NCI-H2196 treated with DMSO at 0.1 percent for 48 hours (cell line): ENCODE results near the gene PTPN20.

Source experiments
- DNase-seq: peaks from one replicate; lab custom pipeline; 2025; ENCODE audit not compliant: unreplicated experiment; lab: John Stamatoyannopoulos, UW

PTPN20 gene

DNA sequence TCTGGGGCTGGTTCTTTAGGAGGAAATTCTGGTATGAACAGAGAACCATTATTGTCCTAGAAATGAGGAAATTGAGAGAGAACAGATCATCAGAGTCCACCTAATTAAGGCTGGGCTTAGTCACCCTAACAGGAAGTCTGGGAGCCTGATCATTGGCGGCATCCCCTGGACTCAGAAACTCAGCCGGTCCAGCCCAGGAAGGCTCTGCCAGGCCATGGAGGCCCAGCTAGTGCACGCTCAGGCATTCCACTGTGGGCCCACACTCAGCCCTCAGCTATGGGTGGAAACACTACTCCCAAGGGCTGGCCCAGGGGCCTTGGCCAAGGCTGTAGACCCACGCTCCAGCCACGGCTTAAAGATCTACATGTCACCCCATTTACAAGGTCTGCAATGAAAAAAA, 109.2 kb downstream of the PTPN20 start:
- DNase-seq: no peak

DNA sequence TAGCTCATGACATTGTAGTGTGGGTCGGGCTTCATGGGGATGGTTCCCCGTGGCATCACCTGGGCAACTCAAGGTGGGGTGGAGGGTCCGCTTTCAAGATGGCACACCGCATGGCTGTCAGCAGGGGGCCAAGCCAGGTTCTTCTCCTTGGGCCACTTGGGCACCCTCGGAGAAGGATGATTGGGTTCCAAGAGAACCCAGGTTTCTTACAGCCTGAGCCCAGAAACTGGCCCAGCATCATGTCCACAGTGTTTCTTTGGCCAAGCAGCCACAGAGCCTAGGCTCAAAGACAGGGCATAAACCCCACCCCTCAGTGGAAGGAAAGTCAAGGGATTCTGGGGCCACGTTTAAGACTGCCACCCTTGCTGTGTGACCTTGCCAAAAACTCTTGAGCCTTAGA, 110.6 kb downstream of the PTPN20 start:
- DNase-seq: no peak

DNA sequence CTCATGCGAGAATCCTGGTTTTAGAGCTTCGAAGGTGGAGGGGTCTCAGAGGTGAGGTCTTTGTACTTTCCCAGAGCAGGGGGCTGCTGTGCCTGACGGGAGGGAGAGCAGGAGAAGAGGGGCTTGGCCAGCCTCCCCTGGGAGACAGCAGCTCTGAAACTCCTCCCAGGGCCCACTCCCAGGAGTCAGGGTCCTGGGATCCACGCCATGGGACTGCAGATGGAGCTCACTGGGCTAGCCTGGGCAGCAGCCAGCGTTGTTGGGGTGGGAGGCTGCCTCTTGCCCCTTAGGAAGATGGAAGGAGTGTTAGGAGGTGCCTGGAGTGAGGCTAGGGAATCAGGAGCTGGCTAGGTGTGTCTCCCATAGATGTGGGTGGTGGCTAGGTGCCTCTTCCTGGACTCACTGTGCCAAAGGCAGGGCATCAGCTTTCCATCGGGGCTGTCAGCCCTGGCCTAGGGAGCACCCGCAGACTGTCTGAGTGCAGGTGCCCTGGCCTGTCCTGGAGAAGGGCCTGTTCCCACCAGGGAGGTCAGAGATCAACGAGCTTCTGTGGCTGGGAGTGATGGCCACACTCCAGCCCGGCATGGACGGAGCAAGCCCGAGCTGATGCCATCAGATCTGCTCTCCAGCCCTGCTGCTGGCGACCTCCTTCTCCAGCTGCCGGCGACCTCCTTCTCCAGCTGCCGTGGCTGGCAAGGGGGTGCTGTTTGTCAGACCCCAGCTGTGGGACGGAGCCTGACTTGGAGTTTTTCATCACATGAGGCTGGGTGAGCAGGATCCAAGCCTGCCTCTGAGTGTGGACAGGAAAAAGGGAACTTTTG, 111.3 kb downstream of the PTPN20 start:
- DNase-seq: no peak

DNA sequence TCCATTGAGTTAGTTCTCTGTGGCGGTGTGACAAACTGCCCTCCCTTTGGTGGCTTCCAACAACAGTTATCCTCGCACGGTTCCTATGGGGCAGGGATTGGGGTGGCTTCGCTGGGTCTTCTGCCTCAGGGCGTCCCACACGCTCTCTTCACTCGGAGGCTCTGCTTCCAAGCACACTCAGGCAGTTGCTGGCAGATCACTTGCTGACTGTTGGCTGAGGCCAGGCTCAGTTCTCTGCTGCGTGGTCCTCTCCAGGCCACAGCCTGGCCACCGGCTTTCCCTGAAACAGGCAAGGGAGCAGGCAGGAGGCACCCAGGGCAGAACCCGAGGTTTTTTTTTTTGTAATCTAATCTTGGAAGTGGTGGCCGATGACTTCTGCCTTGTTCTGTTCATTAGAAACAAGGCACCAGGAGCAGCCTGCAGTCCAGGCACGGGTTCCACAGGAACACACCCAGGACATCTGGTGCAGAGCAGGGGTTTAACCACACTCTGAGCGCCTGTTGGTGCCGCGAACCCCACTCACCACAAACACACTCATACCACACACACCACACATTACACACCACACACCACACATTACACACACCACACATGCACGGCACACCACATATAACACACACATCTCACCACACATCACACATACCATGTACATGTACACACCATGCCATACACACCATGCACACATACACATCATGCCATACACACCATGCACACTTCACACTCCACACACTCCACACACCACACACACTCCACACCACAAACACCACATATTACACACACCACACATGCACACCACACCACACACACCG, 112.2 kb downstream of the PTPN20 start:
- DNase-seq: no peak

DNA sequence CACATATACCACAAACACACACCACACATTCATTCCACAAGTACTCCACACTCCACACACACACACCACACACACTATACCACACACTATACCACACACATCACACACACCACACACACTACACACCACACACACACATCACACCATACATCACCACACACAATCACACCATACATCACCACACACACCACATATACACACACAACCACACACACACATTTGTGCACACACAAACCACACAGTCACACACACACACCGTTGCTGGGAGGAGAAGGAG, 112.8 kb downstream of the PTPN20 start:
- DNase-seq: no peak

DNA sequence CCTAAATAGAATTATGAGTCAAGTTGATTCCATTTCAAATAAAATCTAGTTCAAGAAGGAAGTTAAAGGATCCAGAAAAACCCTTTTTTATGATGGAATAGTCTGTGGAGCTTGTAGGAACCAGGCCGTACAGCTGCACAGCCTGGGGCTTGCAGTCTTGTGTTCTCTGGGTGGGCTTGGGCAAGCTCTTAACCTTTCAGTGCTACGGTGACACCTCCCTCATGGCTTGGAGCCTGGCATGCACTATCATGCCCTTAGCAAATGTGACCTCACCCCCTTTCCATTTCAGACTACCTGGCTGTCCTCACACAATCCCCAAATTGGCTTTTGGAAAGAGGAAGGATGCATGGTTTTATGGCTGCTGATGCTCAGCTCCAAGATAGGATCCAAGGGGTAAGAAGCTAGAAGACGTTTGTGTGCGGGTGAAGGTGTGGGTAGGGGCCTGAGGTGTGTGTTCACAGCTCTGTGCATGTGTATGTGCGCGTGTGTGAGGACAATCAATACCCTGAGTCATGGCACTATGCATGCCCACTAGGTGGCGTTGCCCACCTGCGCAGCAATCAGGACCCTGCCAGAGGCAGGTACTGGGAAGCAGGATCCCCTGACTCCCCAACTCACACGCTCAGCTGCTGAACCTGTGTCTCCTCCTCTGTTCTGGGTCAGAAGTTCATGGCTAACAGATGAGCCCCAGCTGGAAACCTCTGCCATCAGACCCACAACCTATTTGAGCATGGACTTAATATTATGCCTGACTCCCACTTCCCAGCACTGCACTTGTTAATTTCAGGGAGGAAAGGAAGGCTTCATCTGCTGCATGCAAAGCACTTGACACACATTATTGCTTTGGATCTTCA, 113.4 kb downstream of the PTPN20 start:
- DNase-seq: no peak

DNA sequence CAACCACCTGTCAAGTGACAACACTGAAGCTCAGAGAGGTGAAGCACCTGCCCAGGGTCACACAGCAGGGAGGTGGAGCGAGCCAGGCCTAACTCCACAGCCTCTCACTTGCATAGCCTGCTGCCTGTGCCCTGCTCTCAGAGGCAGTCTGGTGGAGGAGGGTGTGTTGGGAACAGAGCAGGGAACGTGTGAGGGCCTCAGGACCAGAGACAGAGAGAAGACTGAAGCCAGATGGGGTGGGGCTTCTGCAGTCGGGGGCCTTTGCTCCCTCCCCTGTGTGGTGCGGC, 114.0 kb downstream of the PTPN20 start:
- no peak for DNase-seq

DNA sequence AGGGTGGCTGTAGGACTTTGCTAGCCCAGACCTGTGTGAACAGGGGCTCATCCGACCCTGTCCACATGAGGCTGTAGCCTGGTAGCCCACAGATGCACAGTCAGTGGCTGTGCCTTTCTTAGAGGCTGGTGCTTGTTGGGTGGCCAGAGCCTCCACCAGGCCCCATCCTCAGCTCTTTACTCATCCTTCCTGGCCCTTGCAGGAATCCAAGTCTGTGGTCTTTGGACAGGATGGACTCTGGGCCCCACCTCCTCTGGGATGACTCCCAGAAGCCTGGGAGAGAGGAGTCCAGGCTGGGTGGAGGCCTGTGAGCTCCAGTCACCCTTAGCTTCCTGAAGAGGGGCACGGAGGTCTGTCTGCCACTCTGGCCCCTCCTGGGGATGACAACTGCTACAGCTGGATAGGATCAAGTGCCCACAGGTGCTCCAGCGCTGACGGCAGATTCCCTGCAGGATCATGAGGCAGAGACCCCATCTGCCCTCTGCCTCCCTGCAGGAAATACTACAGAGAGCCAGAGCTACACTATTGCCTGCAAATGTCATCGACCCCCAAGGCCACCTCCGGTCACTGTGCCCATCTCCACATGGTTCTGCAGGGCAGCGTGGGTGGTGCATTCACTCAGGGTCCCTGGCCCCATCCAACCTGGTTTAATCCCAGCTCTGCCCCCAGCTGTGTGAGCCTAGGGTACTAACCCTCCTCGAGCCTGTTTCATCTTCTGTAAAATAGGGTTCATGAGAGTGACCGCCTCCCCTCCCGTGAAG, 114.5 kb downstream of the PTPN20 start:
- DNase-seq: no peak

DNA sequence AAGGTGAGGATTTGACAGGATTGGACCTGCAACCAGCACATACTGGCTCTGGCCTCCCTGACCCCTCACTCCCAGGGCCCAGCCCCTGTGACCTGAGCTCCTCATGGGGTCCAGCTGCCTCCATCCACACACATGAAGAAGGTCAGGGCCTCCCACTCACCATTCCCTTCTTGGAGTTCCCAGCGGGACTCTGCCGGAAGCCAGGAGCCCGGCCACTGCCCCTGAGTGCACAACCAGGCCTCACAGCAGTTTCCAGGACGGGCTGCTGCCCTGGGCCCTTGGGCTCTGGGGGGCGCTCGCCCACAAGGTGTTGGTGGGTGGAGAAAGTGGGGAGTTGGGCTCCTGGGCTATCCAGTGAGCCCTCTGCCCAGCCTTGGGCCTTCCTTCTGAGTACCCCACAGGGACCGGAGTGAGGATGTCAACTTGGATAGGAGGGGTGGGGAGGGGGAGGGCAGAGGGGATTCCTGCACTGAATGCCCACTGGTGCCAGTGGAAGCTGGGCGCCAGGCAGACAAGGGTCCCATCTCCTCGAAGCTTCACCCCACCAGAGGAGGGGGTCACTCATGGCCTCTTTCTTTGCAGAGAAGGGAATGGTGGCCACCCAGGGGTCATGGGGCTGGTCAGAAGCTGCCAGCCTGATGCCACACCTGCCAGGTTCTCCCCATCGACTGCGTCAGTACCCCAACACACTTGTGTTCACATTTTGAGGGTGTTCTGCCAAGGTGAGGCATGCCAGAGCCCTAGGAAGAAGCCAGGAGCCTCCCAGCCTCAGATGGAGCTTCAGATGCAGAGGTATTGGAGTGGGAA, 115.3 kb downstream of the PTPN20 start:
- DNase-seq: no peak

DNA sequence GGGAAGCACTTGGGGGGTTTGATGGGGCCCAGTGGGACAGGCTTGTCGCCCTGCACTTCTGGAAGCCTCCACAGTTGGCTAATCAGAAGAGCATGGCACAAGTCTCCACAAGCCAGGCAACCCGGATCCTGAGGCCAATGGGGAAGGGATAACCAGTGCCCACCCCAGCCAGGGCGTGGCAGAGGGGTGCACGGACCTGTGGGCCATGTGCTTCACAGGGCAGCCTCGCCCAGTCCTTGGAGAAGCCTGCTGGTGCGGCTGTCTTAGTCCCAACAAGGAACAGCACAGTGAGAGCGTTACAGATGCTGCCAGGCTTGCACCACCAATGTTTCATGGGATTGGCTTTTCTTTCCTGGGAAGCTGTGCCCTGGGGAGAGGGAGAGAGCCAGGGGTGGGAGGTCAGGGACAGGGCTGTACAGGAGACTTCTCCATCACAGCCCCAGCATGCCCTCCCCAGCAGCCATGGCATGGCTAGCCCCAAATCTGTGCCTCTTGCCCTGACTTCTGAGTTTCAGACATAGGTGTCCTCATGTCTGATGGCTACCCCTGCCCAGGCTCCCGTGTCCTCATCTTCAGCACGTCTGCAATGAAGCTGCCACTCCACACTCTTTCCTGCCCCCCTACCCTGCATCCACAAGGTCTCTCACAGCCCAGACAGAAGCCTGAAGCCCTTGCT, 116.0 kb downstream of the PTPN20 start:
- DNase-seq: no peak

DNA sequence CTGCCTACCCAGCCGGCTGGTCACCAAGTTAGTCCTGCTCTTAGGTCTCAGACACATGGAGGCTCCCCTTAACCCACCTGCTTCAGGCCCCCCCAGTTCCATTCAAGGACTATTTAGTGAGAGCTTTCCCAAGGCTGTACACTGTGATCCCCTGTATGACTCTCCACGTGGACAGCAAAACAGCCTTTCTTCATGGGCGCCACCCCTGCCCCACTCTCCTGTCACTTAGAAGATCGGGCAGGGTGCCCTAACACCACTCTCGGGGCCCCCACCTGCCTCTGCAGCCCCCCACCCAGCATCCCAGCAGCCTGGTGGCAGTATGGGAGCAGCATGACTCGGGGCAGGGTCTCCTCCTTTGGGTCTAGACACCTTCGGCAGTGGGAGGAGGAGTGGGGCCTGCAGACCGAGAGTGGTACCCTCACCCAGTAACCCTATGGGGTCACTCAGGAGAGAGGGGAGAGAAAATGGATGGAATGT, 116.6 kb downstream of the PTPN20 start:
- no peak for DNase-seq

DNA sequence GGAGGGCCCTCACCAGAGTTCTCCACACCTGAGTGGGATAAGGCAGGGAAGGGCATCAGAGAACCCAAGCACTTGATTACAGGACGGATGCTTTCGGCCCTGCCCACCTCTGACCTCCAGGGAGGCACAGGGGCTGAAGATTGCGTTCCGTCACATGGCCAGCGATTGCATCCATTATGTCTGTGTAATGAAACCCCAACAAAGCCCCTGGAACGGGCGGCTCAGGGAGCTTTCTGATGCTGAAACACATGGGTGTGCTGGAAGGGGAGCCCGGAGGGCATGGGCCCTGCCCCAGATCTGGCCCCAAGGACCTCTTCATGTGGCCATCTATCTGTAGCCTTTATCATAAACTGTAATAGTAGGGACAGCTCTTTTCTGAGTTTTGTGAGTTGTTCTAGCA, 117.2 kb downstream of the PTPN20 start:
- DNase-seq: no peak

DNA sequence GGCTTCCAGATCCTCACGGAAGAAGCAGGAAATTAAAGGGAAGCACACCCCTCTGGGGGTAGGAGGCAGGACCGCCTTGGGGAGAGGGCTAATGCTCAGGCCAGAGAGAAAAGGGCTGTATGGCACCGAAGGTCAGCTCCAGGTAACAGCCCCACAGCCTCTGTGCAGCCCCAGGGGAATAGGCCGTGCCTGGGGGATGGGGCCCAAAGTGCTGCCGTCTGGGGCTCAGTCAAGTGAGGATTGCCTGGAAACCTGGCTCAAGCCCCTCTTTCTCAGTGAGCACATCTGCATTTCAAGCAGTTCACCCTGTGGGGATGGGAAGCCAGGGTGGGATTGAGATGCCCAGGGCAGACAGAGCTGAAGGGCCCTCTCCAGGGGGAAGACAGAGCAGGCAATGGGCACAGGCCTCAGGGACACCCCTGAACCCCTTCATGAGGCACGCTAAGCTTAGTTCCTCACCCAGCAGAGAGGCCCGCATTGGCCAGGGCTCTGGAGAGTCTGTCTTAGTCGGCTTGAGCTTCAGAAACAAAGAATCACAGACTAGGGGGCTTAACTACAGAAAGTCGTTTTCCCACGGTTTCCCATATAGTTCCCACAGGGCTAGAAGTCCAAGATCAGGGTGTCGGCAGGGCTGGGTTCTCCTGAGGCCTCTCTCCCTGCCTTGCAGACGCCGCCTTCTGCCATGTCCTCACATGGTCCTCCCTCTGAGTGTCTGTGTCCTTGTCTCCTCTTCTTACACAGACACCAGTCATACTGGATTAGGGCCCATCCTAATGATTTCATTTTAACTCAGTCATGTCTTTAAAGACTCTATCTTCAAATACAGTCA, 118.2 kb downstream of the PTPN20 start:
- no peak for DNase-seq

DNA sequence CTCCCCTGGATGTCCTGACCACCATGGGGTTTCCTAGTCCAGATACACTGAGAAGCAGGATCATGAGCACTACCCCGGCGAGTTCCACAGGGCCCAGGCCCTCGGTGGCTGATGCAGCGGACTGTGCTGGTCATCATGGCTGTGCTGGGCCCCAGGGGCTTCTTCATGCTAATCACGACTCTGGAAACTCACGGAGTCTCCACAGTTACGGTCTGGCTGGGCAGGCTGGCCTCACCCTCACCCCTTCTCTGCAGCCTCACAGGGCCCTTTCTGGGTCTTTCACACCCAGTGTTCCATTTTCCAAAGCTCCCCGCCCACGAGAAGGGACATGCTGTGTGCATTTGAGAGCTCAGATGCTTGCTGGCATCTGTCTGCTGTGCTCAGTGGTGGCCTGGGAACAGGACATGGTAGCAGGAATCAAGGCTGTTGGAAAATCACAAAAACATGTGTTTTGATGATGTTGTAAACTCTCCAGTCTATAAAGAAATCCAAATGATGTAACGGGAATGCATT, 119.0 kb downstream of the PTPN20 start:
- no peak for DNase-seq

DNA sequence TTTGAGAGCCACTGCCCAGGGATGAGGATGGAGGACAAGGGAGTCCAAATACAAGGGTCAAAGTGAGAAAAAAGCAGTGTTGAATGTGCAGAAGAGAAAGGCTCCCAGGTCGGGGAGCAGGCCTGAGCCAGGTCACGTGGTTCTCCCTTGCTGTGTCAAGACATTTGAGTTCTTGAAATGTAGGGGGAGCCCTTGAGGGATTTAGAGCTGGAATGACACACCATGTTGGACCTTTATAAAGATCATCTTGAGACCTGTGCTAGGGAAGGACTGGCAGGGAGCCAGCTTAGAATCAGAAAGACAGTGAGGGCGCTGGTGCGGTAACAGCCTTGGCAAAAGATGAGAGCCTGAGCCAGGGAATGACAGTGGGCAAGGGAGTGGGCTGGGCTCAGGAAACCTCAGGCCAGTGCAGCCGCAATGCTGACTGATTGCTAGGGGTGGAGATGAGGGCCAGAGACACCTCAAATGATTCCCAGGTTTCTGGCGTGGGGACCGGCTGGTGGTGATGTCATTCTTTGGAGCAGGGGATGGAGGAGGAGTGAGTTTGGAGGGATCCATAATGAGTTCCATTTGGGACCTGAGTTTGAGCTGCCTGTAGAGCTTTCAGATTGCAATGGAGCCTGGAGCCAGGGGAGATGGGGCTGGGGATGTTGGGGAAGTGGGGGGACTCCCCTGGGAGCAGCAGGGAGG, 120.1 kb downstream of the PTPN20 start:
- DNase-seq: no peak

DNA sequence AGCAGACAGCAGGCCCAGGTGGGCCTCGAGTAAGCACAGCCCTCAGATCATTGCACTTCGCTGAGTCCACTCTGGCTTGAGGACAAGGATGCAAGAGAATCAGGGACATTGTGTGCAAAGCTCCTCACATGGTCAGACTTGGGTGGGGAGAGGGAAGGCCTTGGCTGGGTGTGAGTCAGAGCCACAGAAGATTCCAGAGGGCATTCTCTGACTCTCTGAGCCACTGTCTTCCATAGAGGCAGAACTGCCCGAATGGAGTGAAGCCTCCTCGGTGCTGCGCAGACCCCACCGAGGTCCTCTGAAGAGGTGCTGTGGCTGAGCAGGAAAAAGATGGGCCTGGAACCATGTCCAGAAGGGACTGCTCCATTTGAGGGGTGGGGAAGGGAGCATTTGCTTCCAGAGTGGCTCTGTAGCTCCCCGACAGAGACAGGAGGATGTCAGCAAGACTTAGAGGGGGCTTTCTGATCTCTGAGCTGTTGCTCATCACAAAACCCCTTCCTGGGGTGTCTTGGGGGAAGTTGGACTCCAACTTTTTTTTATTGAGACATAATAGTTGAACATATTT, 120.8 kb downstream of the PTPN20 start:
- no peak for DNase-seq

DNA sequence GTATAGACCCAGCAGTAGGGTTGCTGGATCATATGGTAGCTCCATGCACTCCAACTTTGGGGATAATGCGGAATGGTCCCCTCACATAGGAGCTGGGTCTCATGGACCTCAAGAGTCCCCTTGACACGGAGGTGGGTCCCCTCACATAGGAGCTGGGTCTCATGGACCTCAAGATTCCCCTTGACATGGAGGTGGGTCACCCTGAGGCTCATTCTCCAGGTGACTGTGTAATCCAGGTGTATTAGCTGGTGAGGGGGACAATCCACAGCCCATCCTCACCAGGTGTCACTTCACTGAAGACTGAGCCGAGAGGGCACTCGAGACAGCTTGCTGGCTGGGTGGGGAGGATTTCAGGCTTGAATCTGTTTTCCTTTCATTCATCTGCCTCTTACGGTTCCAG, 121.9 kb downstream of the PTPN20 start:
- no peak for DNase-seq
